H9 (cell line): ENCODE results near the gene NANOS1. TPM values are rescaled to one million over a fixed set of nuclear protein-coding genes. Genes with fewer than 3 reads are reported as not detected.

Experiments used
- DNase-seq: peaks from one replicate; pipeline ENCODE4 v3.0.0-alpha.2; 2017
- H2AFZ ChIP-seq: one replicate; pipeline ENCODE4 v1.6.1; 2013; ENCODE audit warnings: mild to moderate bottlenecking, low read length, control low read depth, moderate library complexity
- H2AK5ac ChIP-seq: 2 replicates; pipeline ENCODE4 v1.6.1; 2013; ENCODE audit warnings: low read length, control low read depth, mixed read lengths; ENCODE audit not compliant: insufficient read length
- H2BK120ac ChIP-seq: one replicate; pipeline ENCODE4 v1.6.1; 2013; ENCODE audit warnings: low read depth, mild to moderate bottlenecking, low read length, control low read depth, inconsistent platforms; ENCODE audit not compliant: poor library complexity, severe bottlenecking
- H2BK12ac ChIP-seq: 2 replicates; pipeline ENCODE4 v1.6.1; 2013; ENCODE audit warnings: low read length, control low read depth, mixed read lengths, low read depth; ENCODE audit not compliant: insufficient read length
- H2BK15ac ChIP-seq: 2 replicates; pipeline ENCODE4 v1.6.1; 2013; ENCODE audit warnings: low read depth, low read length, control low read depth
- H2BK20ac ChIP-seq: one replicate; pipeline ENCODE4 v1.6.1; 2013; ENCODE audit warnings: low read depth, mild to moderate bottlenecking, low read length, control low read depth, inconsistent platforms; ENCODE audit not compliant: poor library complexity, severe bottlenecking
- H2BK5ac ChIP-seq: 2 replicates; pipeline ENCODE4 v1.6.1; 2013; ENCODE audit warnings: low read length, control low read depth, mixed read lengths; ENCODE audit not compliant: insufficient read length
- H3K14ac ChIP-seq: 2 replicates; pipeline ENCODE4 v1.6.1; 2013; ENCODE audit warnings: low read length, control low read depth; ENCODE audit not compliant: insufficient read depth
- H3K18ac ChIP-seq: 2 replicates; pipeline ENCODE4 v1.6.1; 2013; ENCODE audit warnings: low read depth, mild to moderate bottlenecking, mixed read lengths, low read length, control low read depth; ENCODE audit not compliant: insufficient read length
- H3K23ac ChIP-seq: 2 replicates; pipeline ENCODE4 v1.6.1; 2013; ENCODE audit warnings: low read length, control low read depth, mixed read lengths, low read depth; ENCODE audit not compliant: insufficient read length
- H3K23me2 ChIP-seq: 2 replicates; pipeline ENCODE4 v1.6.1; 2013; ENCODE audit warnings: low read depth, mild to moderate bottlenecking, mixed read lengths, low read length, control low read depth; ENCODE audit not compliant: insufficient read length, poor library complexity, severe bottlenecking
- H3K27ac ChIP-seq: 2 replicates; pipeline ENCODE4 v1.5.1; 2013; ENCODE audit warnings: low read length, control low read depth, mixed read lengths, low read depth; ENCODE audit not compliant: insufficient read length
- H3K27me3 ChIP-seq: 2 replicates; pipeline ENCODE4 v1.6.1; 2013; ENCODE audit warnings: low read length, control low read depth, inconsistent platforms; ENCODE audit not compliant: insufficient read depth
- H3K4ac ChIP-seq: 2 replicates; pipeline ENCODE4 v1.6.1; 2013; ENCODE audit warnings: low read depth, mild to moderate bottlenecking, control low read depth, inconsistent platforms, low read length, moderate library complexity
- H3K4me1 ChIP-seq: 2 replicates; pipeline ENCODE4 v1.6.1; 2013; ENCODE audit warnings: low read length, control low read depth, inconsistent platforms; ENCODE audit not compliant: insufficient read depth
- H3K4me2 ChIP-seq: 2 replicates; pipeline ENCODE4 v1.6.1; 2013; ENCODE audit warnings: low read length, control low read depth, mixed read lengths; ENCODE audit not compliant: insufficient read length, insufficient read depth
- H3K56ac ChIP-seq: 2 replicates; pipeline ENCODE4 v1.6.1; 2013; ENCODE audit warnings: low read depth, mild to moderate bottlenecking, mixed read lengths, low read length, control low read depth; ENCODE audit not compliant: insufficient read length
- H3K79me1 ChIP-seq: 2 replicates; pipeline ENCODE4 v1.6.1; 2013; ENCODE audit warnings: low read depth, mild to moderate bottlenecking, moderate library complexity, low read length, control low read depth, inconsistent platforms; ENCODE audit not compliant: insufficient read depth, poor library complexity, severe bottlenecking
- H3K79me2 ChIP-seq: 2 replicates; pipeline ENCODE4 v1.6.1; 2013; ENCODE audit warnings: low read length, control low read depth, inconsistent platforms; ENCODE audit not compliant: insufficient read depth
- H3K9ac ChIP-seq: 2 replicates; pipeline ENCODE4 v1.6.1; 2013; ENCODE audit warnings: low read length, control low read depth, mixed read lengths; ENCODE audit not compliant: insufficient read length; ENCODE audit errors: extremely low read depth
- H3K9me3 ChIP-seq: one replicate; pipeline ENCODE4 v1.6.1; 2013; ENCODE audit warnings: low read depth, low read length, inconsistent platforms; ENCODE audit not compliant: control insufficient read depth
- H3T11ph ChIP-seq: one replicate; pipeline ENCODE4 v1.6.1; 2013; ENCODE audit warnings: mild to moderate bottlenecking, low read length, control low read depth, inconsistent platforms
- H4K20me1 ChIP-seq: one replicate; pipeline ENCODE4 v1.6.1; 2013; ENCODE audit not compliant: control insufficient read depth, insufficient read length, insufficient read depth
- H4K5ac ChIP-seq: 2 replicates; pipeline ENCODE4 v1.6.1; 2013; ENCODE audit warnings: low read depth, mild to moderate bottlenecking, mixed read lengths, low read length, control low read depth; ENCODE audit not compliant: insufficient read length
- H4K8ac ChIP-seq: replicated peaks from 2 replicates; pipeline ENCODE4 v1.6.1; 2013; ENCODE audit warnings: low read length, control low read depth, mixed read lengths, low read depth; ENCODE audit not compliant: insufficient read length
- H4K91ac ChIP-seq: 2 replicates; pipeline ENCODE4 v1.6.1; 2013; ENCODE audit warnings: low read depth, mild to moderate bottlenecking, moderate library complexity, mixed read lengths, low read length, control low read depth; ENCODE audit not compliant: insufficient read length
- H3K27ac Mint-ChIP-seq, 3 experiments: 2 replicates in 2 of 3; 3 replicates in 1 of 3; pipeline ENCODE4 v1.8.0; 2020 to 2021; ENCODE audit warnings: mixed read lengths in 3 of 3, mild to moderate bottlenecking in 1 of 3, moderate library complexity in 1 of 3
- H3K27me3 Mint-ChIP-seq: 2 replicates; pipeline ENCODE4 v1.8.0; 2021; ENCODE audit warnings: low read depth, mild to moderate bottlenecking, moderate library complexity, mixed read lengths
- H3K36me3 Mint-ChIP-seq, 3 experiments: 2 replicates in 2 of 3; 3 replicates in 1 of 3; pipeline ENCODE4 v1.8.0; 2020 to 2021; ENCODE audit warnings: low read depth in 3 of 3, mixed read lengths in 3 of 3; ENCODE audit not compliant: insufficient read depth in 1 of 3
- H3K4me1 Mint-ChIP-seq, 2 experiments: 2 replicates each; pipeline ENCODE4 v1.8.0; 2020; ENCODE audit warnings: mixed read lengths in 2 of 2
- H3K4me3 Mint-ChIP-seq, 2 experiments: 2 replicates in 1 of 2; 3 replicates in 1 of 2; pipeline ENCODE4 v1.8.0; 2020 to 2021; ENCODE audit warnings: mild to moderate bottlenecking in 2 of 2, mixed read lengths in 2 of 2, moderate library complexity in 1 of 2
- H3K9me3 Mint-ChIP-seq, 2 experiments: 2 replicates in 1 of 2; 3 replicates in 1 of 2; pipeline ENCODE4 v1.8.0; 2020; ENCODE audit warnings: mild to moderate bottlenecking in 2 of 2, mixed read lengths in 2 of 2, moderate library complexity in 1 of 2
- CTCF ChIP-seq: fragments of 200-600 bp; sonication (generic); conservative IDR thresholded peaks from 3 replicates; pipeline ENCODE4 v1.8.0; 2021; ENCODE audit warnings: antibody characterized with exemption, mild to moderate bottlenecking
- WGBS: extraction: QIAGEN DNeasy Blood & Tissue Kit; methylation state at CpG from one replicate; pipeline ENCODE4 v1.1.7; 2013; ENCODE audit warnings: missing lambda C conversion rate, low lambda C conversion rate, mixed read lengths; ENCODE audit not compliant: insufficient read length; ENCODE audit errors: extremely low coverage; 5-methylcytosine and 5-hydroxymethylcytosine counted together
- total RNA-seq: library from RNA; stranded (reverse); gene quantifications from 2 replicates; pipeline ENCODE4 v1.2.1, GENCODE V29; 2021

The NANOS1 gene
- total RNA-seq, 1 experiment from 2014 or later: 4.5 TPM

GRCh38 chr10:119051775-119052174 is 22.3 kb downstream of the NANOS1 start:
- Histone ChIP-seq H3K23ac (no peak overlapping the region), H3K4me2 (no peak overlapping the region), H3K56ac (no peak overlapping the region), H4K5ac (no peak overlapping the region), H4K91ac (no peak overlapping the region), H2BK15ac (no peak overlapping the region), H3K23me2 (no peaks in the 10 kb centered on the region), H2AFZ (no peak overlapping the region), H3K4me1 (no peaks in the 10 kb centered on the region), H2AK5ac (no peak overlapping the region), H2BK5ac (no peak overlapping the region), H3K4ac (no peak overlapping the region), H2BK20ac (no peak overlapping the region), H3K18ac (no peak overlapping the region), H3K27ac (no peak overlapping the region), H3K9me3 (no peaks in the 10 kb centered on the region), H3K27me3 (no peaks in the 10 kb centered on the region), H4K20me1 (no peaks in the 10 kb centered on the region), H4K8ac (no peak overlapping the region), H3K79me1 (peaks cover 12% of the 10 kb centered on the region), H3K9ac (no peak overlapping the region), H2BK12ac (no peak overlapping the region), H3T11ph (no peak overlapping the region), H2BK120ac (no peak overlapping the region), H3K14ac (no peak overlapping the region), H3K79me2 (peaks cover 7% of the 10 kb centered on the region; the same call in 1 of the 2 replicates)
- no peak overlapping the region for H3K4me3 Mint-ChIP-seq
- no peaks in the 10 kb centered on the region for H3K27me3 Mint-ChIP-seq
- H3K9me3 Mint-ChIP-seq: no peaks in the 10 kb centered on the region
- H3K4me1 Mint-ChIP-seq: no peaks in the 10 kb centered on the region
- no peak for TF ChIP-seq CTCF
- H3K27ac Mint-ChIP-seq: 0 out of 7 replicates have a peak overlapping the region, but pooled peaks of 1 of the 3 experiments have one; percentile 43
- DNase-seq: no peak
- WGBS: no CpG with 5 or more reads among the region's 3 CpGs
- peaks cover 73 to 99% (median 96%) of the 10 kb centered on the region in 3 experiments; a peak in 6 of 7 replicates for H3K36me3 Mint-ChIP-seq
